Adipocyte (in vitro differentiated cells): ENCODE results near the gene TRAPPC10.

ENCODE experiments used
- DNase-seq: peaks from one replicate; pipeline ENCODE4 v3.0.0-alpha.2; 2015; ENCODE audit warnings: low read depth
- H3K27me3 ChIP-seq: replicated peaks from 2 replicates; pipeline ENCODE4 v1.7.0; 2013; ENCODE audit warnings: mild to moderate bottlenecking, low read length, moderate library complexity; ENCODE audit not compliant: control insufficient read depth, insufficient read depth
- H3K36me3 ChIP-seq: 2 replicates; pipeline ENCODE4 v1.7.0; 2013; ENCODE audit warnings: low read length, mild to moderate bottlenecking, moderate library complexity; ENCODE audit not compliant: control insufficient read depth, insufficient read depth, severe bottlenecking
- H3K4me1 ChIP-seq: 2 replicates; pipeline ENCODE4 v1.7.0; 2013; ENCODE audit warnings: mild to moderate bottlenecking, low read length, moderate library complexity; ENCODE audit not compliant: control insufficient read depth, insufficient read depth
- H3K4me3 ChIP-seq: 2 replicates; pipeline ENCODE4 v1.7.0; 2013; ENCODE audit warnings: mild to moderate bottlenecking, low read length, moderate library complexity
- H3K9ac ChIP-seq: 2 replicates; pipeline ENCODE4 v1.7.0; 2013; ENCODE audit warnings: mild to moderate bottlenecking, low read length, moderate library complexity
- H3K9me3 ChIP-seq: 2 replicates; pipeline ENCODE4 v1.7.0; 2013; ENCODE audit warnings: mild to moderate bottlenecking, low read length, moderate library complexity; ENCODE audit not compliant: control insufficient read depth

TRAPPC10 gene

GRCh38 chr21:44059710-44060109, 47.6 kb downstream of the TRAPPC10 start:
- H3K27me3 ChIP-seq, result no peaks in the 10 kb centered on the region
- H3K9ac ChIP-seq, result no peak overlapping the region
- no peaks in the 10 kb centered on the region for H3K9me3 ChIP-seq
- H3K4me1 ChIP-seq, result peaks cover 1% of the 10 kb centered on the region
- no peak for DNase-seq
- H3K36me3 ChIP-seq, result peaks cover 68% of the 10 kb centered on the region
- no peak overlapping the region for H3K4me3 ChIP-seq

- no peak for DNase-seq
- peaks cover 83% of the 10 kb centered on the region for H3K36me3 ChIP-seq
Observed at GRCh38 chr21:44062380-44062779, 50.3 kb downstream of the TRAPPC10 start.

GRCh38 chr21:44063151-44063912, 51.2 kb downstream of the TRAPPC10 start:
- Histone ChIP-seq H3K4me3 (no peak overlapping the region), H3K4me1 (peaks cover 7% of the 10 kb centered on the region), H3K9ac (no peak overlapping the region), H3K27me3 (no peaks in the 10 kb centered on the region), H3K9me3 (no peaks in the 10 kb centered on the region), H3K36me3 (peaks cover 77% of the 10 kb centered on the region)
- DNase-seq, result no peak

More at GRCh38 chr21:44062380-44062779, 50.3 kb downstream of the TRAPPC10 start:
- Histone ChIP-seq H3K9ac (no peak overlapping the region), H3K4me3 (no peak overlapping the region), H3K27me3 (no peaks in the 10 kb centered on the region), H3K9me3 (no peaks in the 10 kb centered on the region), H3K4me1 (peaks cover 5% of the 10 kb centered on the region)

GRCh38 chr21:44064852-44065403, 52.8 kb downstream of the TRAPPC10 start:
- Histone ChIP-seq H3K4me3 (no peak overlapping the region), H3K9ac (no peak overlapping the region), H3K27me3 (no peaks in the 10 kb centered on the region), H3K36me3 (peaks cover 70% of the 10 kb centered on the region), H3K9me3 (no peaks in the 10 kb centered on the region), H3K4me1 (peaks cover 7% of the 10 kb centered on the region)
- DNase-seq, result no peak

- Histone ChIP-seq H3K9ac (no peak overlapping the region), H3K9me3 (no peaks in the 10 kb centered on the region), H3K4me1 (peaks cover 7% of the 10 kb centered on the region), H3K27me3 (no peaks in the 10 kb centered on the region), H3K36me3 (peaks cover 65% of the 10 kb centered on the region), H3K4me3 (no peak overlapping the region)
- no peak for DNase-seq
Observed at GRCh38 chr21:44065428-44065827, 53.3 kb downstream of the TRAPPC10 start.

GRCh38 chr21:44066116-44066515, 54.0 kb downstream of the TRAPPC10 start:
- H3K4me3 ChIP-seq, result no peak overlapping the region
- H3K4me1 ChIP-seq, result peaks cover 7% of the 10 kb centered on the region
- DNase-seq, result no peak
- H3K9ac ChIP-seq, result no peak overlapping the region
- peaks cover 62% of the 10 kb centered on the region for H3K36me3 ChIP-seq
- no peaks in the 10 kb centered on the region for H3K27me3 ChIP-seq
- no peaks in the 10 kb centered on the region for H3K9me3 ChIP-seq

- Histone ChIP-seq H3K9ac (no peak overlapping the region), H3K27me3 (no peaks in the 10 kb centered on the region), H3K4me3 (no peak overlapping the region), H3K9me3 (no peaks in the 10 kb centered on the region), H3K4me1 (peaks cover 7% of the 10 kb centered on the region), H3K36me3 (peaks cover 62% of the 10 kb centered on the region)
- DNase-seq, result no peak
Observed at GRCh38 chr21:44067011-44067839, 55.1 kb downstream of the TRAPPC10 start.

GRCh38 chr21:44070391-44070790, 58.3 kb downstream of the TRAPPC10 start:
- H3K27me3 ChIP-seq, result no peaks in the 10 kb centered on the region
- H3K4me3 ChIP-seq, result no peak overlapping the region
- peaks cover 54% of the 10 kb centered on the region for H3K36me3 ChIP-seq
- H3K9ac ChIP-seq, result no peak overlapping the region
- H3K4me1 ChIP-seq, result peaks cover 7% of the 10 kb centered on the region
- DNase-seq, result no peak
- no peaks in the 10 kb centered on the region for H3K9me3 ChIP-seq

GRCh38 chr21:44071359-44072104, 59.4 kb downstream of the TRAPPC10 start:
- Histone ChIP-seq H3K27me3 (no peaks in the 10 kb centered on the region), H3K9ac (no peak overlapping the region), H3K4me3 (no peak overlapping the region), H3K9me3 (no peaks in the 10 kb centered on the region), H3K4me1 (peaks cover 7% of the 10 kb centered on the region), H3K36me3 (peaks cover 53% of the 10 kb centered on the region)
- no peak for DNase-seq

GRCh38 chr21:44072111-44072510, 60.0 kb downstream of the TRAPPC10 start:
- H3K4me3 ChIP-seq, result no peak overlapping the region
- peaks cover 53% of the 10 kb centered on the region for H3K36me3 ChIP-seq
- H3K4me1 ChIP-seq, result peaks cover 4% of the 10 kb centered on the region
- no peaks in the 10 kb centered on the region for H3K27me3 ChIP-seq
- no peaks in the 10 kb centered on the region for H3K9me3 ChIP-seq
- H3K9ac ChIP-seq, result no peak overlapping the region
- no peak for DNase-seq
